GM18498 (cell line): ENCODE data around the gene ARIH2.
A peak's percentile ranks its signal among the peaks of the same experiment; 100 is the strongest.
"Not testable (repeated sequence)": the region's sequence is repeated elsewhere in the genome, so short reads cannot be mapped to it uniquely, and the experiment has no call there.

Experiments used
- ATAC-seq: cut with Tn5 transposase; IDR thresholded peaks from one replicate; pipeline ENCODE4 v1.9.1; 2021; ENCODE audit warnings: mild to moderate bottlenecking, moderate library complexity; ENCODE audit not compliant: unreplicated experiment

Gene ARIH2

DNA sequence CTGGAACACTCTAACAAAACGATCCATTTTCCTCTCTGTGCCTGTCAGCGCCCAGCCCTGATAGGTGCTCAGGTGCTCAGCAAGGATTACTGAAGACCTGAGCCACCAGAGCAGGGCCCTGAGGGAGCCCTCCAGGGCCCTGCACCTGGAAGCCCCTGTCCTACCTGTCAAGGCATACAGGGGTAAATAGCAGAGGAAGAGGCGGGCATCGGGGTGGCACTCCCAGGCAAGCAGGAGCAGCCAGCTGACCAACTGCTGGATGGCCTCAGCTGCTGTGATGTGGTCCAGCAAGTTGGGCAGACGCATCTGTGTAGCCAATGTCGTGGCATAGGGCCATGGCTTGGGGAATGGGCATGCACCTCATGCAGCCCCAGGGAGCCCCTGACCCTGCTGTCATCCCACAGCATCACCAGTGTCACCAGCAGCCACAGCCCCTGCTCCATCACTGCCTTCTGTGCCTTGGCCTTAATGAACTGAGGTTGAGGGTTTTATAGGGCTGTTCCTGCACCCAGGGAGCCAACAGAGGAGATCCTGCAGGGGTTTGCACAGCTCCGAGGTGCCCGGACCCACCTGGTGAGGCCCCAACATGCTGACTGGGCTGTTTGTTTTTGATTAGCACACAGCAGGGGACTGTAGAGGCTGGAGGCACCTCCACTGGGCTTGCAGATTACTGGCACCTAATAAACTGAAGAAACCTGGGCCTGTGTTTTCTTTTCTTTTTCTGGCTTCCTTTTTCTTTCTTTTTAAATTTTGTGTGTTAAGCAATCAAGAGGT is 80.6 kb downstream of the ARIH2 start:
- no peak for ATAC-seq

DNA sequence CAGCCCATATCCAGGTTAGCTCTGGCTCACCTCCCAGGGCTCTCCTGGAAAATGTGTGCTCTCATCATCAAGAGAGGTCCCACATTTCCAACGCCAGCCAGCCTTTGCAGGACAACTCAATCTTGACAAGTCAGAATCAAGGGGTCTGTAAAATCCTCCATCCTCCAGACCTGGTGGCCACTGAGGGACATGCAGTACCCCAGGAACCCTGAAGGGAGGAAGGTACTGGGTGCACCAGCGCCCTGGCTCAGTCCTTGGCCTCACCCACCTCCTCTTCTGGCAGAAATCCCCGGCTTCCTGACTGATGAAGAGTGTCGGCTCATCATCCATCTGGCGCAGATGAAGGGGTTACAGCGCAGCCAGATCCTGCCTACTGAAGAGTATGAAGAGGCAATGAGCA is 82.5 kb downstream of the ARIH2 start:
- no peak for ATAC-seq

DNA sequence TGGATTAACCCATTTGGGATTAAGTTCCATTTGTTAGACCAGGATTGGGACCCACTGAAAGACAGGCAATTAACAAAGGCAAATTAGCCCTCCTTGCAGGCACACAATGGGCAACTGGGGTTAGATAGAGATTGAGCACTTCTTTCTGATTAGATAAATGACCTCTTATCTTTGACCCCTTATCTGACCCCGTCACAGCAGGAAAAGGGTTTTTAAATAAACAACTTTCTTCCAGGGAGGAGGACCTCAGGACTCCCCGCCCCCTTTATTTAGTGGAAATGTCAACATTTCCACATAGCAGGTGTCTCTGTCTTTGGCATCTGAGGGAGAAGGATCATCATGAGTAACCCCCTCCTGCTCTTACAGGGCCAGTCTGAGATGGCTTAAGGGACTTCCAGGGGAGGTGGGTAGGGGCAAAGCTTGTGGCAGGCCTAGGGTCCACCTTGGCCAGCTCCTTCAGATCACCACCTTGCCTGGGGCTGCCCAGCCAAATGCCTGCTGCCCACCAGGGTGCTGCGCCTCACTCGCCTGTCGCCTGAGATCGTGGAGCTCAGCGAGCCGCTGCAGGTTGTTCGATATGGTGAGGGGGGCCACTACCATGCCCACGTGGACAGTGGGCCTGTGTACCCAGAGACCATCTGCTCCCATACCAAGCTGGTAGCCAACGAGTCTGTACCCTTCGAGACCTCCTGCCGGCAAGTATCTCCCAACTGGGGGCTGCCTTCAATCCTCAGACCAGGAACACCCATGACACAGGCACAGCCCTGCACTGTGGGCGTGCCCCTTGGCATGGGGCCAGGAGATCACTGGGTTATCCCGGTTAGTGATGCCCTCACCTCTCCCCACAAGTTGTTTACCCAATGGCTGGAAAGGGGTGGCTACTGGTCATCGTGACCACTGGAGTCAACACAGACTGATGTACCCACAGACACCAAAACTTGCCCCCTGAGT is 86.0 kb downstream of the ARIH2 start:
- ATAC-seq = no peak

- no peak for ATAC-seq
Measured at GRCh38 chr3:49005303-49005680, 86.7 kb downstream of the ARIH2 start.

DNA sequence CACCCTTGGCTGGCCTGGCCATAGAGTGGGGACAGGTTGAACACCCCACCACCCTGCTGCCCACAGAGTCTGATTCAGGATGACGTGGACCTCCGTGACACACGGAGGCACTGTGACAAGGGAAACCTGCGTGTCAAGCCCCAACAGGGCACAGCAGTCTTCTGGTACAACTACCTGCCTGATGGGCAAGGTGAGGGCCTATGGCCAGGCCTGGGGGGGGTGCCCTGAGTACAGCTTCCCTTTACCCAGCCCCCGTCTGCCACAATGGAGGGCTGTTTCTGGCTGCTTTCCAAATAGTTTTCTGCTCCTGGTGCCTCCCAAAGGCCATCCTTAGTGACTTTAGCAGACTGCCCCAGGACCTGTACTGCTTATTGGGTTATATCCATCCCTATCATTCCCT is 87.4 kb downstream of the ARIH2 start:
- no peak for ATAC-seq

DNA sequence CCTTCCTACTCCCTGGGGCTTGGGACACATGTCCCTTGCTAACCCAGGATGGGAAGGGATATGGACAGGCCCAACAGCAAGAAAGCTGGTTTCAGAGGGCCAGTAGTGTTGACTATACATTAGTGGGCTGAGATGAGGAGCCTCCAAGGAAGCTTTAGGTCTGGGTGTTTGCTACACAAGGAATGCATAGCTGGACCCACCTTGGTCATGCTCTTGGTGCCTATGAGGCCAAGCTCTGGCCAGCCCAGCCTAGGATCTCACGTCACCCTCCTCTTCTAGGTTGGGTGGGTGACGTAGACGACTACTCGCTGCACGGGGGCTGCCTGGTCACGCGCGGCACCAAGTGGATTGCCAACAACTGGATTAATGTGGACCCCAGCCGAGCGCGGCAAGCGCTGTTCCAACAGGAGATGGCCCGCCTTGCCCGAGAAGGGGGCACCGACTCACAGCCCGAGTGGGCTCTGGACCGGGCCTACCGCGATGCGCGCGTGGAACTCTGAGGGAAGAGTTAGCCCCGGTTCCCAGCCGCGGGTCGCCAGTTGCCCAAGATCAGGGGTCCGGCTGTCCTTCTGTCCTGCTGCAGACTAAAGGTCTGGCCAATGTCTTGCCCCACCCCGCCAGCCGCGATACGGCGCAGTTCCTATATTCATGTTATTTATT is 87.9 kb downstream of the ARIH2 start:
- peak; percentile 9 for ATAC-seq

DNA sequence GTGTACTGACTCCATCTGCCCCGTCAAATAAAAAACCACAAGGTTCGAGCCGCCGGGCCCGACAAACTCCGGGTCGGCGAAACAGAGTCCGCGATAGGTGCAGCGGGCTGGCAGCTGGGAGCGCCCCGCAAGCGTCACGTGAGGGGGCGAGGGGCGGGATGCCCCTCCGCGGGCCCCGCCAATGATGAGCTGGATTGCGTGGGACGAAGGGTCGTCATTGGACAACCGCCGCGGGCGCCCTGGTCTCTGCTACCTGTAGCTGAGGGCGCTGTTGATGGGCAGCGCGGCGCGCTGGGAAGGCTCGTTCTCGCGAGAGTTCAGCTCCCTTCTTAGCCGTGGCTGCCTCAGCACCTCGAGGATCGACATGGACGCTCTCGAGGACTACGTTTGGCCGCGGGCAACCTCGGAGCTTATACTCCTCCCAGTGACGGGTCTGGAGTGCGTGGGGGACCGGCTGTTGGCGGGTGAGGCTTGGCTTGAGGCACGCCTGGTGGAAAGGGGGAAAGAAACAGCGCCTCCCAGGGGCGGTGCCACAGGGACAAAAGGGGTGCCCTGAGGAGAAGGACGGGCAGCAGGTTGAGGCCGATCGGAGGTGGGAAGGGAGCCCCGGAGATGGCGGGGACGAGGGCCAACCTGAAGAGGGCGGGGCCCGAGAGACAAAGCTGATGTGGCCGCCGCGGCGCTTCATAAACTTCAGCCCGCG is 88.6 kb downstream of the ARIH2 start, which contains the start of gene WDR6:
TSS of gene WDR6 (plus strand) at position 324 of the 703 bp plus-strand sequence. CDS start at position 365, 41 bp downstream.
- peak; percentile 87 for ATAC-seq

GRCh38 chr3:49007771-49008528 is 89.3 kb downstream of the ARIH2 start:
- peak; percentile 37 for ATAC-seq

DNA sequence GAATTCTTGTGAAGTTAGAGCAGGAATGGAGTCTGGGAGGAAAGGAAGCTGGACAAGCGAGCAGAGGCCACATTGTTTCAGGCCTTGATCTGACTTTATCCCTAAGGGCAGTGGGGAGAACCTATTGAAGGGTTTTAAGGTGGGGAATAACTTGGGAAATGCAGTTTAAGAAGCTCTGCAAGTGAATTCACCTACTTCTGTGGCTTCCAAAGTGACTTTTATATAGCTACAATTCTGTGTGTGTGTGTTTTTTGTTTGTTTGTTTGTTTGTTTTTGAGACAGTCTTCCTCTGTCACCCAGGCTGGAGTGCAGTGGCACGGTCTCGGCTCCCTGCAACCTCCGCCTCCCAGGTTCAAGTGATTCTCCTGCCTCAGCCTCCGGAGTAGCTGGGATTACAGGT is 90.0 kb downstream of the ARIH2 start:
- not testable (repeated sequence) for ATAC-seq

DNA sequence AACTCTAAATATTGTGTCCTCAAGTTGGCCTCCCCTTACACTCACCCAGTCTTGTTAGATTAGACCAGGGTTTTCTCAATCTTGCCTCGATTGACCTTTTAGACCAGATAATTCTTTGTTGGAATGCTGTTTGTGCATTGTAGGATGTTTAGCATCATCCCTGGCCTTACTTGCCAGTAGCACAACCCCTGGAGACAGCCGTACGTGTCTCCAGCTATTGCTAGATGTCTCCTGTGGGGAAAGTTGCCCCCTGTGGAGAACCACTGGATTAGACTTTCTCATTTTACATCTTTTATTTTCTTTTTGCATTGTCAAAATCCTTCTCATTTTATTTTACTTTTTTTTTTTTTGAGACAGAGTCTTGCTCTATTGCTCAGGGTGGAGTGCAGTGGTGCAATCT is 90.8 kb downstream of the ARIH2 start:
- ATAC-seq = no peak

DNA sequence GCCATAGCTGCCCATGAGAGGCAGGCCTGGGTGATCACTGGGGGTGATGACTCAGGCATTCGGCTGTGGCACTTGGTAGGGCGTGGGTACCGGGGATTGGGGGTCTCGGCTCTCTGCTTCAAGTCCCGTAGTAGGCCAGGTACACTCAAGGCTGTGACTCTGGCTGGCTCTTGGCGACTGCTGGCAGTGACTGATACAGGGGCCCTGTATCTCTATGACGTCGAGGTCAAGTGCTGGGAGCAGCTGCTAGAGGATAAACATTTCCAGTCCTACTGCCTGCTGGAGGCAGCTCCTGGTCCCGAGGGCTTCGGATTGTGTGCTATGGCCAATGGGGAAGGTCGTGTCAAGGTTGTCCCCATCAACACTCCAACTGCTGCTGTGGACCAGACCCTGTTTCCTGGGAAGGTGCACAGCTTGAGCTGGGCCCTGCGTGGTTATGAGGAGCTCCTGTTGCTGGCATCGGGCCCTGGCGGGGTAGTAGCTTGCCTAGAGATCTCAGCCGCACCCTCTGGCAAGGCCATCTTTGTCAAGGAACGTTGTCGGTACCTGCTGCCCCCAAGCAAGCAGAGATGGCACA is 93.9 kb downstream of the ARIH2 start:
- no peak for ATAC-seq

GRCh38 chr3:49013113-49013737 is 94.6 kb downstream of the ARIH2 start:
- no peak for ATAC-seq

GRCh38 chr3:49013738-49014660 is 95.4 kb downstream of the ARIH2 start:
- ATAC-seq = no peak

- no peak for ATAC-seq
Measured at GRCh38 chr3:49015072-49015471, 96.4 kb downstream of the ARIH2 start.

DNA sequence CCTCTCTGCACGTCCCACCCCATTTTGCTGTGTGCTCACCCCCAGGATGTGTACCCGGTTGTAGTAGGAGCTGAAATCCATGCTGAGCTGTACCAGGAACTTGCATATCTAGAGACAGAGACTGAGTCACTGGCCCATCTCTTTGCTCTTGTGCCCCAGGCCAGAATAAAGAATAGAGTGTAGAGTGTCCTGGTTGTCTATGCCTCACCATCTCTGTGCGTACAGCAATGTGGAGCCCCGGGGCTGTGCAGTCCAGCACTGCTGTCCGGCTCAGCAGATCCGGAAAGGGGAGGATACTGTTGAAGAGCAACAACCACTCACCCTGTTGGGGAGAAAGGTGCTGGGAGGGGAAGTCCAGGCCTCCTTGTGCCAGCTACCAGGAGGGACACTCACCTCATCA is 97.1 kb downstream of the ARIH2 start:
- ATAC-seq = no peak

DNA sequence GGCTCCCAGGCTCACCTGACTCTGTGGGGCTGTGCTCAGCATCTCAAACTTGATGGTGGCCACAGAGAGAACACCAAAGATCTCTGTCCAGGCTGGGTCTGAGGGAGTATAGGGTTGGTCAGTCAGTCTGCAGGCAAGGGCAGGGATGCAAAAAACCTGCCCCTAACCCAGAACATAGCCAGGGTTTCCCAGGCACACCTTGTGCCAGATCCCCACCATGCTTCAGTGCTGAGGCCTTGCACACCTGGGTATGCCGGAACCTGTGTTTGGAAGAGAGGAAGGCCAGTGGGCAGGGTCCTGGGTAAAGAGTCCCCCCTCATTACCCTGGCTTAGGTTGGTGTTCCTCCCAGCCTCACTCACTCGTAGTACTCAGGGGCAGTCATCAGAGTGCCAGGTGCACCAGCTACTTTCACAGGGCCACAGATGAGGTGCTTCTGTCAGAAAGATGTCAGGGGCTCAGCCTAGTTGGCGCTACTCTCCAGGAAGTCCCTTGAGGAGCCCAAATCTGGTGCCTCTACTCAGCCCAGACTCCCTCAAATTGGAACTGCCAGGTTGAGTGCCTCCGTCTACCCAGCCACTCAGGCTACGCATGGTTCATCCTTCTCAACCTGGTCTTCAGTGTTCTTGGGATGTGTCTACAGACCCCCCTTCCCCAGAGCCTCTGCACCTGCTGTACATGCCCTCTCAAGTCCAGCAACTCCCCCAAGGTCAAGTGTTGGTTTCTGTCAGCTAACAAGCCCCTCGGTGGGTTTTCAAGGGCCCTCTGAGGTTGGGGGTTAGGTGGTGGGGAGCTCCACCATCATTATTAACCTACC is 98.0 kb downstream of the ARIH2 start:
- ATAC-seq = no peak

DNA sequence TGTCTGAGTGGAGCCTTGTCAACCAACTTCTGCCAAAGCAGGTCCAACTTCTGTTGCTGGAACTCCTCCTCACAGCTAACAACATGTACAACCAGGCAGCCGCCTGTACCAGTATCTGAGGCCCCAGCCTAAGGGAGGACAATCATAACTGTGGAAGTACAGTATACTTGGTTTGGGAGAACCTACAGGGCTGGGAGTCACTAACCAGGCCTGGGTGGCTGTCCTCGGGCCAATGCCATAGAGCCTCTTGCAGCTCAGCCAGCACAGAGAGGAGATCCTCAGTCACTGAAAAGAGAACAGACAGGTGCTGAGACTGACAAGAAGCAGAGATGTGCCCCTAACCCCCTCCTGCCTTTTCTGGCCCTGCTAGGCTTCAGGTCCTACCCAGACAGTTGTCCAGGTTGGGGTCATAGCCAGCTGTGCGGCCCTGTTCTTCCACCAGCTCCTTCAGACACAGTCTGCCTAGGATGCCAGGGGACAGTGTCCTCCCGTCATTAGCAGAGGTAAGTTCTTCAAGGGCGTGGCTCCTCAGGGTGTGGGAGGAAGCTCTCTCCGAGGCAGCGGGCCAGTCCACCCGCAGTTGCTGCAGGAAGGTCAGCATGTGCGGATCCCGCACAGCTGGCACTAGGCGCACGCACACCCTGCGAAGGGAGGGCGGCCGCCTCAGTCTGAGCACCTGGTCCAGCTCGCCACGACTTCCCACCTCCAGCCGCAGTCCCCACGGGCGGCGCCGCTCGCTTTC is 98.8 kb downstream of the ARIH2 start:
- ATAC-seq = no peak
